ENCODE results near the gene SIGLEC12.

DNA sequence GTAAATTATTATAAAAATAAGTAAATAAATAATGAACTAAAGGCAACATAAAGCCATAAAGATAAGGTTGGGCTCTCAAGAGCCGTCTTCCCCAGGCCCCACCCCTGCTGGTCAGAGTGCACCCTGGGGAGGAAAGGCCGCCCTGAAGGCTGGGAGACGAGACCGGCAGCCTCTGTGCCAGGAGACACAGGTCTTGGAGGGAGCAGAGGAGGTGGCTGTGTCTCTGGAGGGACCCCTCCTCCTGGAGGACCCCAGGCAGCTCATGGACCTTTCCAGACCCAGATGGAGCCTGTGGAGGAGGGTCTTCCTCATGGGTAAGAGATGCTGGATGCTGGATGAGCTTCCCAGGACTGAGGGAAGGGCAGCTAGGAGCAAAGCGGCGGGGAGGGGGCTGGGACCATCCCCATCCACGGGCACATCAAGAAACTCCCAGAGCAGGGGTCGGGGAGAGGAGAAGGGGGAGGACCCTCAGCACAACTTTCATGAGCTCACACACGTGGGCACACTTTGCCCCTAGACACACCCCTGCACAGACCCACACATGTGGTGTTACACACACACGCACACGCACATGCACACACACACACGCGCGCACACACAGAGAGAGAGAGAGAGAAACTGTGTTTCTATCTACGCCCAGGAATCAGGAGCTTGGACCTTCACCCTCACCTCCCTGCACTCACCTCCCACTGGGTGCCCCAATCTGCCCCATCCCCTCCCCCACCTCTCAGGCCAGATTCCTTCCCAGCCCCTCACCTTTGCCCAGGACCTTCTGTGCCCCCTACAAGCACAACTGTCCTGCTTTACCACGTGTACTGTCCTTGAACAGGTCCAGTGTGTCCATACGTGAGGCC is 23.0 kb downstream of the SIGLEC12 start, which contains the start of gene CEACAM18:
- TF ChIP-seq, protein P1, sequence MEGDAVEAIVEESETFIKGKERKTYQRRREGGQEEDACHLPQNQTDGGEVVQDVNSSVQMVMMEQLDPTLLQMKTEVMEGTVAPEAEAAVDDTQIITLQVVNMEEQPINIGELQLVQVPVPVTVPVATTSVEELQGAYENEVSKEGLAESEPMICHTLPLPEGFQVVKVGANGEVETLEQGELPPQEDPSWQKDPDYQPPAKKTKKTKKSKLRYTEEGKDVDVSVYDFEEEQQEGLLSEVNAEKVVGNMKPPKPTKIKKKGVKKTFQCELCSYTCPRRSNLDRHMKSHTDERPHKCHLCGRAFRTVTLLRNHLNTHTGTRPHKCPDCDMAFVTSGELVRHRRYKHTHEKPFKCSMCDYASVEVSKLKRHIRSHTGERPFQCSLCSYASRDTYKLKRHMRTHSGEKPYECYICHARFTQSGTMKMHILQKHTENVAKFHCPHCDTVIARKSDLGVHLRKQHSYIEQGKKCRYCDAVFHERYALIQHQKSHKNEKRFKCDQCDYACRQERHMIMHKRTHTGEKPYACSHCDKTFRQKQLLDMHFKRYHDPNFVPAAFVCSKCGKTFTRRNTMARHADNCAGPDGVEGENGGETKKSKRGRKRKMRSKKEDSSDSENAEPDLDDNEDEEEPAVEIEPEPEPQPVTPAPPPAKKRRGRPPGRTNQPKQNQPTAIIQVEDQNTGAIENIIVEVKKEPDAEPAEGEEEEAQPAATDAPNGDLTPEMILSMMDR (conservative IDR thresholded peaks at IDR 0.05): no peak
- no peak for TF ChIP-seq ZFX (IDR thresholded peaks at IDR 0.05)

Data from C4-2B (cell line).